Activated T-cell treated with anti-CD3 and anti-CD28 coated beads for 24 hours (primary cell): ENCODE data around the gene ERBB4.

Experiments
- DNase-seq: peaks from one replicate; pipeline ENCODE4 v3.0.0-alpha.2; 2020; ENCODE audit warnings: low read depth

ERBB4 gene

GRCh38 chr2:212360068-212360460, 178.5 kb downstream of the ERBB4 start:
- DNase-seq: no peak

GRCh38 chr2:212359425-212360067, 179.1 kb downstream of the ERBB4 start:
- no peak for DNase-seq

- DNase-seq: no peak
Measured at GRCh38 chr2:212357606-212358005, 181.0 kb downstream of the ERBB4 start.

GRCh38 chr2:212354382-212354781, 184.2 kb downstream of the ERBB4 start:
- DNase-seq: no peak

- no peak for DNase-seq
Measured at GRCh38 chr2:212348501-212348900, 190.1 kb downstream of the ERBB4 start.

GRCh38 chr2:212346865-212347264, 191.7 kb downstream of the ERBB4 start:
- DNase-seq: no peak

- no peak for DNase-seq
Measured at GRCh38 chr2:212345966-212346365, 192.6 kb downstream of the ERBB4 start.

GRCh38 chr2:212344131-212344530, 194.5 kb downstream of the ERBB4 start:
- no peak for DNase-seq

GRCh38 chr2:212343167-212343566, 195.4 kb downstream of the ERBB4 start:
- no peak for DNase-seq

GRCh38 chr2:212337486-212338343, 200.9 kb downstream of the ERBB4 start:
- no peak for DNase-seq

- no peak for DNase-seq
Measured at GRCh38 chr2:212337036-212337435, 201.6 kb downstream of the ERBB4 start.

GRCh38 chr2:212330263-212330662, 208.3 kb downstream of the ERBB4 start:
- DNase-seq: no peak

GRCh38 chr2:212328712-212329496, 209.7 kb downstream of the ERBB4 start:
- no peak for DNase-seq

- DNase-seq: no peak
Measured at GRCh38 chr2:212328136-212328535, 210.5 kb downstream of the ERBB4 start.

- DNase-seq: no peak
Measured at GRCh38 chr2:212327171-212327809, 211.3 kb downstream of the ERBB4 start.

- no peak for DNase-seq
Measured at GRCh38 chr2:212318636-212319035, 220.0 kb downstream of the ERBB4 start.

- DNase-seq: no peak
Measured at GRCh38 chr2:212314680-212315079, 223.9 kb downstream of the ERBB4 start.

- no peak for DNase-seq
Measured at GRCh38 chr2:212311807-212312404, 226.7 kb downstream of the ERBB4 start.

- no peak for DNase-seq
Measured at GRCh38 chr2:212299943-212300342, 238.7 kb downstream of the ERBB4 start.

GRCh38 chr2:212299333-212299732, 239.3 kb downstream of the ERBB4 start:
- no peak for DNase-seq

GRCh38 chr2:212295571-212295970, 243.0 kb downstream of the ERBB4 start:
- DNase-seq: no peak

- DNase-seq: no peak
Measured at GRCh38 chr2:212294816-212295215, 243.8 kb downstream of the ERBB4 start.
